MCF 10A (cell line): ENCODE results near the gene PIK3CB. TPM values are rescaled to one million over a fixed set of nuclear protein-coding genes. Genes with fewer than 3 reads are reported as not detected.
"Not testable (repeated sequence)": the region's sequence is repeated elsewhere in the genome, so short reads cannot be mapped to it uniquely, and the experiment has no call there.

Experiments
- BruUV-seq: library from RNA; stranded (reverse); fragments of 400-500 nt; replicated peaks from 2 replicates; lab custom pipeline; 2021; lab: Mats Ljungman, UMichigan
- CTCF ChIA-PET: fragments of 300-600 bp; sonication (Branson Sonifier 250); formaldehyde crosslinking; extraction: SDS; loops from one replicate; lab custom pipeline; 2021; ENCODE audit warnings: antibody characterized with exemption, inconsistent platforms; lab: Yijun Ruan, JAX
- POLR2A ChIA-PET: fragments of 300-600, 350-650 bp; sonication (Branson Sonifier 250); formaldehyde crosslinking; extraction: SDS; loops from one replicate; lab custom pipeline; 2020; ENCODE audit warnings: antibody characterized with exemption, inconsistent platforms; lab: Yijun Ruan, JAX
- DNase-seq: peaks from one replicate; pipeline ENCODE4 v3.0.0-alpha.2; 2018; ENCODE audit not compliant: unreplicated experiment
- H3K27ac Mint-ChIP-seq: one replicate; pipeline ENCODE4 v1.8.0; 2022; ENCODE audit warnings: mild to moderate bottlenecking, low read depth, mixed read lengths; ENCODE audit not compliant: unreplicated experiment
- H3K27me3 Mint-ChIP-seq: one replicate; pipeline ENCODE4 v1.8.0; 2022; ENCODE audit warnings: mixed read lengths; ENCODE audit not compliant: insufficient read depth, unreplicated experiment
- H3K36me3 Mint-ChIP-seq: one replicate; pipeline ENCODE4 v1.8.0; 2022; ENCODE audit warnings: mild to moderate bottlenecking, moderate library complexity, mixed read lengths; ENCODE audit not compliant: insufficient read depth, unreplicated experiment
- H3K4me1 Mint-ChIP-seq: one replicate; pipeline ENCODE4 v1.8.0; 2022; ENCODE audit warnings: mixed read lengths; ENCODE audit not compliant: insufficient read depth, unreplicated experiment
- H3K4me3 Mint-ChIP-seq: one replicate; pipeline ENCODE4 v1.8.0; 2022; ENCODE audit warnings: mild to moderate bottlenecking, moderate library complexity, mixed read lengths; ENCODE audit not compliant: unreplicated experiment
- H3K9me3 Mint-ChIP-seq: one replicate; pipeline ENCODE4 v1.8.0; 2022; ENCODE audit warnings: mixed read lengths; ENCODE audit not compliant: unreplicated experiment
- intact Hi-C: fragments of 100-400 bp; cut with micrococcal nuclease; formaldehyde crosslinking; loops from 2 replicates; pipeline ENCODE4 v1.14.1; 2022
- total RNA-seq: library from RNA; stranded (reverse); gene quantifications from 2 replicates; pipeline ENCODE4 v1.2.3, GENCODE V29; 2022
- TF ChIP-seq, protein P1 (sequence below): fragments of 200-600 bp; IDR thresholded peaks from one replicate; pipeline ENCODE4 v1.8.0; 2022; ENCODE audit warnings: antibody characterized with exemption, mild to moderate bottlenecking; ENCODE audit not compliant: unreplicated experiment

Gene PIK3CB
- total RNA-seq, 1 experiment from 2014 or later, result 21.1 TPM

- ChIA-PET CTCF (interaction anchor here (0.9 to 2.6 kb wide), 2 partner anchors 87 kb away, joined by 3 to 9 read pairs; no protein-coding TSS in a partner anchor), POLR2A (interaction anchor here (0.6 kb wide), 1 partner anchor 80 kb away, joined by 3 read pairs; no protein-coding TSS in a partner anchor)
- Mint-ChIP-seq H3K27me3 (no peaks in the 10 kb centered on the region), H3K36me3 (peaks cover 16% of the 10 kb centered on the region), H3K4me1 (peaks cover 17% of the 10 kb centered on the region), H3K9me3 (no peaks in the 10 kb centered on the region), H3K27ac (no peak overlapping the region), H3K4me3 (no peak overlapping the region)
- intact Hi-C loops, result no loop called here
- no TSS peak for BruUV-seq
- no peak for DNase-seq
- TF ChIP-seq, protein P1, sequence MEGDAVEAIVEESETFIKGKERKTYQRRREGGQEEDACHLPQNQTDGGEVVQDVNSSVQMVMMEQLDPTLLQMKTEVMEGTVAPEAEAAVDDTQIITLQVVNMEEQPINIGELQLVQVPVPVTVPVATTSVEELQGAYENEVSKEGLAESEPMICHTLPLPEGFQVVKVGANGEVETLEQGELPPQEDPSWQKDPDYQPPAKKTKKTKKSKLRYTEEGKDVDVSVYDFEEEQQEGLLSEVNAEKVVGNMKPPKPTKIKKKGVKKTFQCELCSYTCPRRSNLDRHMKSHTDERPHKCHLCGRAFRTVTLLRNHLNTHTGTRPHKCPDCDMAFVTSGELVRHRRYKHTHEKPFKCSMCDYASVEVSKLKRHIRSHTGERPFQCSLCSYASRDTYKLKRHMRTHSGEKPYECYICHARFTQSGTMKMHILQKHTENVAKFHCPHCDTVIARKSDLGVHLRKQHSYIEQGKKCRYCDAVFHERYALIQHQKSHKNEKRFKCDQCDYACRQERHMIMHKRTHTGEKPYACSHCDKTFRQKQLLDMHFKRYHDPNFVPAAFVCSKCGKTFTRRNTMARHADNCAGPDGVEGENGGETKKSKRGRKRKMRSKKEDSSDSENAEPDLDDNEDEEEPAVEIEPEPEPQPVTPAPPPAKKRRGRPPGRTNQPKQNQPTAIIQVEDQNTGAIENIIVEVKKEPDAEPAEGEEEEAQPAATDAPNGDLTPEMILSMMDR, result no peak
These were observed 5.6 kb downstream of the PIK3CB start for GRCh38 chr3:138829097-138829496.

DNA sequence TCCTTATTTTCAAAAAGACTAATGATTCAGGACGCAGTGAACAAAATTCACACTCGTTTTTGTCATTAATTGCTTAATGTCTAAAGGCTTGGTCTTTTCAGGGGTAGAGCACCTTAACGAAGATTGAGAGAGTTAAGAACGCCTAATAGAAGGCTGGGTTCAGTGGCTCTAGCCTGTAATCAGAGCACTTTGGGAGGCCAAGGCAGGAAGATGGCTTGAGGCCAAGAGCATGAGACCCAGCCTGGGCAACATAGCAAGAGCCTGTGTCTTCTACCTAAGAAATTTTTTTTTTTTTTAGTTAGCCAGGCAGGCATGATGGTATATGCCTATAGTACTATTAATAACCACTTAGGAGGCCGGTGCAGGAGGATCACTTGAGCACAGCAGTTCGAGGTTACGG lies 7.5 kb downstream of the PIK3CB start:
- Mint-ChIP-seq H3K4me1 (peaks cover 10% of the 10 kb centered on the region), H3K27ac (no peak overlapping the region), H3K9me3 (no peaks in the 10 kb centered on the region), H3K4me3 (no peak overlapping the region), H3K36me3 (peaks cover 16% of the 10 kb centered on the region), H3K27me3 (no peaks in the 10 kb centered on the region)
- CTCF ChIA-PET, result interaction anchor here (0.5 to 1.1 kb wide), 3 partner anchors 13 to 104 kb away, joined by 3 to 5 read pairs (median 3); no protein-coding TSS in a partner anchor
- DNase-seq, result no peak
- intact Hi-C loops, result no loop called here
- no TSS peak for BruUV-seq
- TF ChIP-seq, protein P1, result no peak
- POLR2A ChIA-PET, result no interaction called here

GRCh38 chr3:138825336-138825735 lies 9.4 kb downstream of the PIK3CB start:
- intact Hi-C loops, result no loop called here
- TF ChIP-seq, protein P1, result no peak
- no peak overlapping the region for H3K27ac Mint-ChIP-seq
- BruUV-seq, result no TSS peak
- H3K4me1 Mint-ChIP-seq, result peaks cover 6% of the 10 kb centered on the region
- ChIA-PET POLR2A (interaction anchor here (1.0 to 1.7 kb wide), 3 partner anchors 9 to 90 kb away, joined by 3 to 7 read pairs (median 3); partner anchors contain the start of gene PIK3CB), CTCF (interaction anchor here (0.6 to 2.3 kb wide), 7 partner anchors 88 to 1792 kb away, joined by 3 to 10 read pairs (median 6); partner anchors contain the start of gene CEP70)
- no peak for DNase-seq
- H3K9me3 Mint-ChIP-seq, result no peaks in the 10 kb centered on the region
- H3K36me3 Mint-ChIP-seq, result peaks cover 16% of the 10 kb centered on the region
- H3K4me3 Mint-ChIP-seq, result no peak overlapping the region
- no peaks in the 10 kb centered on the region for H3K27me3 Mint-ChIP-seq

- intact Hi-C loops, result no loop called here
These were observed 10.6 kb downstream of the PIK3CB start for GRCh38 chr3:138824114-138824506.

DNA sequence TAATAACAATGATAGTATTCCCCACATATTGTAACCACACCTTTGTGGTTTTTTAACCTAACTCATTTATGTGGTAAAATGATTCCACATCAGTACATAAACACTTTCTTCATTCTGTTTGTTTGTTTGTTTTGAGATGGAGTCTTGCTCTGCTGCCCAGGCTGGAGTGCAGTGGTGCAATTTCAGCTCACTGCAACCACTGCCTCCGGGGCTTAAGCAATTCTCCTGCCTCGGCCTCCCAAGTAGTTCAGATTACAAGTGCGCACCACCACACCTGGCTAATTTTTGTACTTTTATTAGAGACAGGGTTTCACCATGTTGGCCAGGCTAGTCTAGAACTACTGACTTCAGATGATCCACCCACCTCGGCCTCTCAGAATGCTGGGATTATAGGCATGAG lies 14.3 kb downstream of the PIK3CB start:
- DNase-seq, H3K27ac Mint-ChIP-seq, H3K36me3 Mint-ChIP-seq, H3K27me3 Mint-ChIP-seq, H3K9me3 Mint-ChIP-seq, H3K4me3 Mint-ChIP-seq, intact Hi-C loops, BruUV-seq: not testable (repeated sequence)
- ChIA-PET CTCF (interaction anchor here (0.7 to 1.4 kb wide), 2 partner anchors 95 to 408 kb away, joined by 3 read pairs; no protein-coding TSS in a partner anchor), POLR2A (interaction anchor here (0.6 kb wide), 1 partner anchor 62 kb away, joined by 3 read pairs; no protein-coding TSS in a partner anchor)
- H3K4me1 Mint-ChIP-seq, result peaks cover 12% of the 10 kb centered on the region

More at GRCh38 chr3:138824114-138824506, 10.6 kb downstream of the PIK3CB start:
- Mint-ChIP-seq H3K36me3 (peaks cover 16% of the 10 kb centered on the region), H3K27me3 (no peaks in the 10 kb centered on the region), H3K9me3 (no peaks in the 10 kb centered on the region), H3K4me1 (peaks cover 5% of the 10 kb centered on the region), H3K4me3 (no peak overlapping the region), H3K27ac (peak overlapping the region; percentile 36)
- CTCF ChIA-PET, result interaction anchor here (1.0 to 2.3 kb wide), 5 partner anchors 35 to 230 kb away, joined by 3 to 14 read pairs (median 8); partner anchors contain the start of gene CEP70
- no peak for DNase-seq
- BruUV-seq, result no TSS peak
- TF ChIP-seq, protein P1, result no peak
- POLR2A ChIA-PET, result interaction anchor here (0.7 to 1.7 kb wide), 7 partner anchors 10 to 230 kb away, joined by 3 to 11 read pairs (median 5); partner anchors contain the start of genes CEP70 and PIK3CB
